Mesendoderm (in vitro differentiated cells): ENCODE measurements around the gene BAIAP2L1.

ENCODE experiments used
- DNase-seq: peaks from one replicate; pipeline ENCODE4 v3.0.0; 2013
- H2AK5ac ChIP-seq: 2 replicates; pipeline ENCODE4 v1.6.1; 2013; ENCODE audit warnings: low read length, inconsistent platforms
- H2BK120ac ChIP-seq: 2 replicates; pipeline ENCODE4 v1.6.1; 2013; ENCODE audit warnings: low read depth, mild to moderate bottlenecking, low read length, moderate library complexity, mixed read lengths
- H2BK15ac ChIP-seq: replicated peaks from 2 replicates; pipeline ENCODE4 v1.6.1; 2013; ENCODE audit warnings: low read depth, mild to moderate bottlenecking, moderate library complexity
- H2BK5ac ChIP-seq: 2 replicates; pipeline ENCODE4 v1.6.1; 2013; ENCODE audit warnings: low read length, inconsistent platforms
- H3K18ac ChIP-seq: 2 replicates; pipeline ENCODE4 v1.6.1; 2013; ENCODE audit warnings: mild to moderate bottlenecking, low read length, mixed read lengths
- H3K23ac ChIP-seq: one replicate; pipeline ENCODE4 v1.6.1; 2013; ENCODE audit warnings: low read length
- H3K27ac ChIP-seq: 2 replicates; pipeline ENCODE4 v1.5.1; 2013; ENCODE audit warnings: low read depth, mild to moderate bottlenecking, inconsistent platforms, low read length, moderate library complexity
- H3K27me3 ChIP-seq: 2 replicates; pipeline ENCODE4 v1.6.1; 2013; ENCODE audit warnings: low read length, control low read depth, mild to moderate bottlenecking, inconsistent platforms; ENCODE audit not compliant: insufficient read depth, poor library complexity
- H3K36me3 ChIP-seq: 2 replicates; pipeline ENCODE4 v1.6.1; 2013; ENCODE audit warnings: low read length, inconsistent platforms; ENCODE audit not compliant: control insufficient read depth, insufficient read depth
- H3K4ac ChIP-seq: one replicate; pipeline ENCODE4 v1.6.1; 2013; ENCODE audit warnings: low read depth, mild to moderate bottlenecking, low read length, moderate library complexity
- H3K4me1 ChIP-seq: 2 replicates; pipeline ENCODE4 v1.6.1; 2013; ENCODE audit warnings: low read depth, low read length, inconsistent platforms; ENCODE audit not compliant: control insufficient read depth
- H3K4me2 ChIP-seq: 2 replicates; pipeline ENCODE4 v1.6.1; 2013; ENCODE audit warnings: low read length
- H3K4me3 ChIP-seq: 2 replicates; pipeline ENCODE4 v1.5.1; 2013; ENCODE audit warnings: mild to moderate bottlenecking, low read length
- H3K56ac ChIP-seq: one replicate; pipeline ENCODE4 v1.6.1; 2013; ENCODE audit warnings: low read length
- H3K79me1 ChIP-seq: 2 replicates; pipeline ENCODE4 v1.6.1; 2013; ENCODE audit warnings: low read length, inconsistent platforms
- H3K79me2 ChIP-seq: 2 replicates; pipeline ENCODE4 v1.6.1; 2013; ENCODE audit warnings: mild to moderate bottlenecking, low read length; ENCODE audit not compliant: control insufficient read depth, insufficient read depth
- H3K9ac ChIP-seq: 2 replicates; pipeline ENCODE4 v1.6.1; 2013; ENCODE audit warnings: low read length, inconsistent platforms
- H4K5ac ChIP-seq: one replicate; pipeline ENCODE4 v1.6.1; 2013; ENCODE audit warnings: low read length
- H4K8ac ChIP-seq: one replicate; pipeline ENCODE4 v1.6.1; 2013; ENCODE audit warnings: low read depth, mild to moderate bottlenecking, control low read depth, low read length, moderate library complexity
- WGBS: extraction: QIAGEN DNeasy Blood & Tissue Kit; methylation state at CpG from one replicate; pipeline ENCODE4 v1.1.7; 2013; ENCODE audit warnings: low lambda C conversion rate, missing lambda C conversion rate; ENCODE audit not compliant: insufficient coverage; ENCODE audit errors: extremely low coverage; 5-methylcytosine and 5-hydroxymethylcytosine counted together

Gene BAIAP2L1

DNA sequence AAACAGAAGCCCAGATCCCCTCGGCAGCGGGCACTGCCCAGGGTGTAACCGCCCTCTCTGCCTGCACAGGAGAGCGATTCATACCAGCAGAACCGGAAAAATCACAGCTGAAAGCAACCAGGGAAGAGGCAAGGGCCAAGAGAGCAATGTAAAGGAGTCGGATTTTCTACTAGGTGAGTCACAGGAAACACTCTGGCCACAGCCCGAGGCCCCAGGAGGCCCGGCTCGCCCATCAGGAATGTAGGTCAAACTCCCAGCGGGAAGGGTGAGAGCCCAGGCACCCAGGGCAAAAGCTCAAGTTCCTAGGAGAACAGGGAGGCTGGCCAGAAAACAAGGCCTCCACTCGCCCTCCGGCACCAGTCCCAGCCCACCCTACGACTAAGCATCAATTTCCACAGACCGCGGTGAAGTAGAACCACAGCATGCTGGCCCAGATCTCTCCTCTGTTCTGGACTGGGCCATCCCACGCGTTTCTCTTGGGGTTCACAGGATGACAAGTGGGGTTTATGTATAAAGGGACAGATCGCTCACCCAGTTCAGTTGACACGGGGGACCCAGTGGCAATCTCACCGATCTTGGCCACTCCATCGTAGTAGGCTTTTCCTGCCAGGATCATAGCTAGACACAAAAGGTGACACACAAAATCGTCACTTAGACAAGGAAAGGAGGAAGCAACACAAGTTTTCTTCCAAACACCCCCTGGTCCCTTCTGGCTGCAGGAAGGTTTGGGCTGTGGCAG is 46.2 kb downstream of the BAIAP2L1 start:
- DNase-seq: peak; percentile 86
- Histone ChIP-seq H3K4me2 (no peak overlapping the region), H3K56ac (peak overlapping the region; percentile 57), H3K27ac (peak overlapping the region; percentile 77), H2BK120ac (no peak overlapping the region), H2BK15ac (no peak overlapping the region), H3K36me3 (no peaks in the 10 kb centered on the region), H4K5ac (no peak overlapping the region), H3K79me1 (peaks cover 7% of the 10 kb centered on the region), H3K4me1 (peaks cover 3% of the 10 kb centered on the region), H3K4ac (no peak overlapping the region), H3K9ac (no peak overlapping the region), H3K18ac (no peak overlapping the region), H3K27me3 (no peaks in the 10 kb centered on the region), H3K4me3 (no peak overlapping the region), H2AK5ac (no peak overlapping the region), H2BK5ac (no peak overlapping the region), H3K23ac (peak overlapping the region; percentile 17), H4K8ac (no peak overlapping the region), H3K79me2 (no peaks in the 10 kb centered on the region)
- WGBS: no CpG with 5 or more reads among the region's 22 CpGs

DNA sequence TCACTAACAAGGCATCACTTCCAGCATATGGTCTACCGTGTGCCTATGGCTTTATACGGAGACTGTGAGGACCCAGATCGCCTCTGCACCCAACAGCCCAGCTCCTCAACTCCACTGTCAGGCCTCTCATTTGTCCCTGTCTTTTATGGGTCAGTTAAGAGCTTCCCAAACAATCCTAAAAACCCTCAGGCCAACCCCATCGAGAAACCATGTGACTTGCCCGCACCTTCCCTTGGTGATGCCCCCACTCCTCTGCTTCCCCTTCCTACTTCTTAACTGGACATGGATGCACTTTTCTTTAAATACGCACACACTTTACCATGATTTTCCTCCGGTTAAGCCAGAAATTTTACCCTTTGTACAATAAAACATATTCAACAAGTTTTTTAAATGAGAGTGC is 46.8 kb downstream of the BAIAP2L1 start:
- Histone ChIP-seq H3K79me2 (no peaks in the 10 kb centered on the region), H3K9ac (no peak overlapping the region), H3K27me3 (no peaks in the 10 kb centered on the region), H4K5ac (no peak overlapping the region), H2BK120ac (no peak overlapping the region), H3K56ac (peak overlapping the region; percentile 15), H2AK5ac (no peak overlapping the region), H3K79me1 (peaks cover 10% of the 10 kb centered on the region), H3K27ac (peak overlapping the region; percentile 77), H2BK15ac (no peak overlapping the region), H2BK5ac (no peak overlapping the region), H3K4ac (no peak overlapping the region), H3K18ac (no peak overlapping the region), H4K8ac (no peak overlapping the region), H3K4me2 (no peak overlapping the region), H3K23ac (no peak overlapping the region), H3K4me1 (peaks cover 3% of the 10 kb centered on the region), H3K4me3 (no peak overlapping the region), H3K36me3 (no peaks in the 10 kb centered on the region)
- no CpG with 5 or more reads among the region's 7 CpGs for WGBS
- peak; percentile 32 for DNase-seq

DNA sequence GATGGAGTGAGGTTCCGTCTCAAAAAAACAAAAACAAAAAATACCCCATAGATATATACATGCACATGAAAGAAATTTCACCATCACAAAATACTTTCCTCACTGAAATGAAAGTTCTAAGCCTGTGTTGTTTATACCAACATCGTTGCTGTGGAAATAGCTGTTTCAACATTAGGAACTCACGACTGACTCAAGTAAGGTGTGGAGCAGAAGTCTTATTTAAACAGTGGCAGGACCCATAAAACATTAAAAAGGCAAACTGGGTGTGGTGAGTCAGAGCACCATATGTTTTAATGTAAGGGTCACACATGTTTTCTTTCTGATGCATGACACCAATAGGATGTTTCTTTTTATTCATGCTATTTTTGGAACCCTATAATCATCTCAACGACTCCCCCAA is 48.3 kb downstream of the BAIAP2L1 start:
- Histone ChIP-seq H3K27ac (no peak overlapping the region), H3K79me1 (peaks cover 8% of the 10 kb centered on the region), H3K18ac (no peak overlapping the region), H3K9ac (no peak overlapping the region), H4K8ac (no peak overlapping the region), H4K5ac (no peak overlapping the region), H3K4me2 (no peak overlapping the region), H3K4me1 (peaks cover 3% of the 10 kb centered on the region), H3K36me3 (no peaks in the 10 kb centered on the region), H3K4ac (no peak overlapping the region), H3K79me2 (no peaks in the 10 kb centered on the region), H3K27me3 (no peaks in the 10 kb centered on the region), H3K4me3 (no peak overlapping the region), H2BK5ac (no peak overlapping the region), H3K56ac (no peak overlapping the region), H2BK120ac (no peak overlapping the region), H3K23ac (no peak overlapping the region), H2BK15ac (no peak overlapping the region), H2AK5ac (no peak overlapping the region)
- DNase-seq: no peak
- no CpG with 5 or more reads among the region's 4 CpGs for WGBS

DNA sequence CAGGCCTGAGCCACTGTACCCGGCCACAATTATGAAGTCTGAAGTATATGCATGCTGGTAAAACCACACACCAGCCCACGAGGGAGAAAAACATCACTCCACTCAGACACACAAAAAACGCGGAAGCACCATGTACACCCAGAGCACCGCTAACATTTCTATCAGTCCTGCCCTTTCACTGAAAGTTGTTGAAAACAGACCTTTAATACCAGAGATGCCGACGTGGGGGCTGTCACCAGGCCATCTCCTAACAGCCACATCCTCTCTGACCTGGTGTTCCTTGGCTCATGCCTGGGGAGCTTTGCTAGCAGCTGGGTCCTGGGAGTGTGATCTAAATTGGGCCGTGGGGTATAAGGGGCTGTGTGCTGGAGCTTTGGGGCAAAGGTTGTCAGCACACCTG is 49.8 kb downstream of the BAIAP2L1 start:
- DNase-seq: no peak
- Histone ChIP-seq H3K9ac (no peak overlapping the region), H2BK120ac (no peak overlapping the region), H2BK5ac (no peak overlapping the region), H3K4me2 (no peak overlapping the region), H3K79me2 (no peaks in the 10 kb centered on the region), H3K4me1 (peaks cover 3% of the 10 kb centered on the region), H4K8ac (no peak overlapping the region), H2BK15ac (no peak overlapping the region), H3K27ac (no peak overlapping the region), H3K56ac (no peak overlapping the region), H3K36me3 (no peaks in the 10 kb centered on the region), H3K27me3 (no peaks in the 10 kb centered on the region), H4K5ac (no peak overlapping the region), H3K4me3 (no peak overlapping the region), H3K4ac (no peak overlapping the region), H2AK5ac (no peak overlapping the region), H3K18ac (no peak overlapping the region), H3K79me1 (peaks cover 10% of the 10 kb centered on the region), H3K23ac (peak overlapping the region; percentile 48)
- no CpG with 5 or more reads among the region's 8 CpGs for WGBS

DNA sequence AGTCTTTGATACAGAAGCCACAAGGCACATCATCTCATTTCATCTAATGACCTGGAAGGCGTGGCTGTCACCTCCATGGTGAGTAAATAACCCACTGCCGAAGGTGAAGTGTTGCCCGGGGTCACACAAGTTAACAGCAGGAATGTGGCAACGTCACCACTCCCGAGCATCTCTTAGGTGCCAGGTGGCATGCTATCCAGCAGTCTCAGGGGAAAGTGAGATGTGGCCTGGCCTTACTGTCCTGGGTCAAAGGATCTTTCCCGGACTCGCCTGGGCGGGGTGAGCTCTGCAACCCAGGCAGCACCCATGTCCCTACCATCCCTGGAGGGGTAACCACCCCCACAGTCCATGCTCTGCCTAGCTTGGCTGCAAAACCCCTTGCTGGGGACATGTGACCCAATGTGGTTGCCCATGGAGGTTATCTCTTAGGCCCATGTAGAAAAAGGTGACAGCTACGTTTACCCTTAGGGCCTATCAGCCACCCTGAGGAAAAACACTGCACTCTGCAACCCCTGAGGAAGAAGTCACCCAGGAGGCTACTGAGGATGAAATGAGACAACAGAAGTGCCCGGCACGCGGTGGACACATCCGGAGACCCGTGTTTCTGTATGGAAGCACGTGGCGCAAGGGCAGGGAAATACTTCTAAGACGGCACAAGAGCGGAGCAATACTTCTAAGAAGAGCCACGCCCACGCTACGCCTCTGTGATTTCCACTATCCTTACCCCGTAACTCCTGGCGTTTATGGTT is 52.0 kb downstream of the BAIAP2L1 start:
- H3K27me3 ChIP-seq: no peaks in the 10 kb centered on the region
- no peak overlapping the region for H3K56ac ChIP-seq
- H4K5ac ChIP-seq: no peak overlapping the region
- H3K23ac ChIP-seq: no peak overlapping the region
- H3K36me3 ChIP-seq: no peaks in the 10 kb centered on the region
- no peaks in the 10 kb centered on the region for H3K79me2 ChIP-seq
- H3K79me1 ChIP-seq: peaks cover 11% of the 10 kb centered on the region
- WGBS: no CpG with 5 or more reads among the region's 23 CpGs
- no peak overlapping the region for H2BK120ac ChIP-seq
- H3K4me1 ChIP-seq: no peaks in the 10 kb centered on the region
- no peak overlapping the region for H4K8ac ChIP-seq
- no peak overlapping the region for H3K4me2 ChIP-seq
- H3K9ac ChIP-seq: no peak overlapping the region
- no peak overlapping the region for H2BK5ac ChIP-seq
- no peak overlapping the region for H3K4ac ChIP-seq
- no peak overlapping the region for H3K4me3 ChIP-seq
- no peak overlapping the region for H2AK5ac ChIP-seq
- DNase-seq: no peak
- no peak overlapping the region for H3K18ac ChIP-seq
- H2BK15ac ChIP-seq: no peak overlapping the region
- no peak overlapping the region for H3K27ac ChIP-seq
